ENCODE measurements around the gene THY1. TPM values are rescaled to one million over a fixed set of nuclear protein-coding genes. Genes with fewer than 3 reads are reported as not detected.

THY1 gene
- total RNA-seq, 1 donor from 2014 or later = 2.1 TPM

DNA sequence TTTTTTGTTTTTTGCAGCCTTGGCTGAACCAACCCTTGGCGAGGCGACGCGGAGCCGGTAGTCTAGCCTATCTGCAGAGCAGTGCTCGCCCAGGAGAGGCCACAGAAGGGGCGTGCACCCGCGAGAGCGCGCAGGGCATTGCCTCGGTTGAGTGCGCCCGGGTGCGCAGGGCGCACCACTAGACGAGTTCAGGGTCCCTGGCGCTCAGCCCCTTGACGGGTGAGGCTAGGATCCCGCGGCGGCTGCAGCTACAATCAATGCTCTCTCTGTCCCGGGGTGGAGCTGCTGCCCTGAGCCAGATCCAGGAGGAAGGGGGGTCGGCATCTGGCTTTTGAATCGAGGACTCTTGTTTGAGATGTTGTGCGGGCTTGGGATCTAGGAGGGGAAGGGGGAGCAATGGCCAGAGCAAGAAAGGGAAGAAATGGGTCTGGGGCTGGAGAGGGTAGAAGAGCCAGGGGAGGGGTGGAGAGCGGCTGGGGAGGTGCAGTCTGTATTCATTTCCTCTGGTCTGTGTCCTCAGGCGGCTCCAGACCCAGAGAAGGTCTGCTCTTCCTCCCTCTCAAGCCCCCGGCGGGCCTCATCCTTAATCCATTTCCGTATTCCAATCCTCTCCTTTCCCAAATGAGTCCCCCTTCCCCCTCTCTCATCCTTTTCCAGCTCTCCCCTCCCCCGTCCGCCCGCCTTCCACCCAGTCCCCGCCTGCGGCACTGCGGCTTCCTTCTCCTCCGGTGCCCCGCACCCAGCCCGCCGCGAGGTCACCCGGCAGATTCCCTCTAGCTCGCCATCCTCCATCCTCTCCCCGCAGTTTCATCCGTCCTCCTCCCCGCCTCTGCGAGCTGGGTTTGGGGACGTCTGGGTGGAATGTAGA lies 797 bp downstream of the THY1 start:
- Histone ChIP-seq H3K4me3 (ENCODE audit: low read depth, low read length) (no peak overlapping the region), H3K27me3 (ENCODE audit: control insufficient read depth, insufficient read depth, low read length) (peaks cover 26% of the 10 kb centered on the region), H3K36me3 (ENCODE audit: control insufficient read depth, insufficient read depth, low read length) (no peaks in the 10 kb centered on the region)
- FAIRE-seq (no peak), DNase-seq (ENCODE audit: low read depth) (no peak)
- TF ChIP-seq, protein P1, sequence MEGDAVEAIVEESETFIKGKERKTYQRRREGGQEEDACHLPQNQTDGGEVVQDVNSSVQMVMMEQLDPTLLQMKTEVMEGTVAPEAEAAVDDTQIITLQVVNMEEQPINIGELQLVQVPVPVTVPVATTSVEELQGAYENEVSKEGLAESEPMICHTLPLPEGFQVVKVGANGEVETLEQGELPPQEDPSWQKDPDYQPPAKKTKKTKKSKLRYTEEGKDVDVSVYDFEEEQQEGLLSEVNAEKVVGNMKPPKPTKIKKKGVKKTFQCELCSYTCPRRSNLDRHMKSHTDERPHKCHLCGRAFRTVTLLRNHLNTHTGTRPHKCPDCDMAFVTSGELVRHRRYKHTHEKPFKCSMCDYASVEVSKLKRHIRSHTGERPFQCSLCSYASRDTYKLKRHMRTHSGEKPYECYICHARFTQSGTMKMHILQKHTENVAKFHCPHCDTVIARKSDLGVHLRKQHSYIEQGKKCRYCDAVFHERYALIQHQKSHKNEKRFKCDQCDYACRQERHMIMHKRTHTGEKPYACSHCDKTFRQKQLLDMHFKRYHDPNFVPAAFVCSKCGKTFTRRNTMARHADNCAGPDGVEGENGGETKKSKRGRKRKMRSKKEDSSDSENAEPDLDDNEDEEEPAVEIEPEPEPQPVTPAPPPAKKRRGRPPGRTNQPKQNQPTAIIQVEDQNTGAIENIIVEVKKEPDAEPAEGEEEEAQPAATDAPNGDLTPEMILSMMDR (IDR thresholded peaks at IDR 0.05; ENCODE audit: insufficient read depth, low read length, severe bottlenecking) = no peak

DNA sequence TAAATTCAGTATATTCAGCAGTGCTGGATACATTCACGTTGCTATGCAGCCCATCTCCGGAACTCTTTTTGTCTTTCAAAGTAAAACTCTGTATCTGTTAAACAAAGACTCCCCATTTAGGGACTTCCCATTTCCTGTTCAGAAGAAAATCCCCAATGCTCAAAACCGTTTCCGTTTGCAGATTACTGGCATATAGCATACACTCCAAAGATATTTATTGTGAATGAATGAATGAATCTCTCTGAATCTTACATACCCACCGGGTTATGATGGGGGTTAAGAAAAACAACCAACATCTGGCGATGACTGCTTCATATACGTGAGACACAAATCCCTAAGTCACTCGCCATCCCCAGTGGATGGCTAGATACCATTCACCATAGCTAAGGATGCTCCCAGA lies 1.6 kb downstream of the THY1 start:
- Histone ChIP-seq H3K4me3 (ENCODE audit: low read depth, low read length) (no peak overlapping the region), H3K27me3 (ENCODE audit: control insufficient read depth, insufficient read depth, low read length) (peaks cover 26% of the 10 kb centered on the region), H3K36me3 (ENCODE audit: control insufficient read depth, insufficient read depth, low read length) (no peaks in the 10 kb centered on the region)
- DNase-seq (ENCODE audit: low read depth) (no peak), FAIRE-seq (peak; percentile 13)
- TF ChIP-seq, protein P1 (IDR thresholded peaks at IDR 0.05; ENCODE audit: insufficient read depth, low read length, severe bottlenecking) = no peak

DNA sequence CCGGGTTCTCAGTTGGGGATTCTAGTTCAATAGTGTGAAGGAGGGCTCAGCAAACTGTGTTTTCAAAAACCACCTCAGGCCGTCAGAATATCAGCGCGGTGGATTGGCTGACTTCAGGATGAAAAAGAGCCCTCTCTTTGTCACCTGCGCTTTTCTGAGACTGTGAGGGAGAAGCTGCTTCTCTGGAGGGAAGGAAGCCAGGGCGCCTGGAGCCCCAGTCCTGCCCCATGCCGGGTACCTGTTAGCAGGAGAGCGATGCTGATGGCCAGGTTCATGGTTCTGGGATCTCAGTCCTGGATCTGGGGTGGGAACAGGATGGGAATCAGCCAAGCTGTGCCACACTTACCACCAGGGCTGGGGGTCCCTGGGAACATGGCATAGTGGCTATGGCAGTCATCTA lies 2.3 kb downstream of the THY1 start:
- H3K27me3 ChIP-seq (ENCODE audit: control insufficient read depth, insufficient read depth, low read length) = peaks cover 26% of the 10 kb centered on the region
- no peak for FAIRE-seq

DNA sequence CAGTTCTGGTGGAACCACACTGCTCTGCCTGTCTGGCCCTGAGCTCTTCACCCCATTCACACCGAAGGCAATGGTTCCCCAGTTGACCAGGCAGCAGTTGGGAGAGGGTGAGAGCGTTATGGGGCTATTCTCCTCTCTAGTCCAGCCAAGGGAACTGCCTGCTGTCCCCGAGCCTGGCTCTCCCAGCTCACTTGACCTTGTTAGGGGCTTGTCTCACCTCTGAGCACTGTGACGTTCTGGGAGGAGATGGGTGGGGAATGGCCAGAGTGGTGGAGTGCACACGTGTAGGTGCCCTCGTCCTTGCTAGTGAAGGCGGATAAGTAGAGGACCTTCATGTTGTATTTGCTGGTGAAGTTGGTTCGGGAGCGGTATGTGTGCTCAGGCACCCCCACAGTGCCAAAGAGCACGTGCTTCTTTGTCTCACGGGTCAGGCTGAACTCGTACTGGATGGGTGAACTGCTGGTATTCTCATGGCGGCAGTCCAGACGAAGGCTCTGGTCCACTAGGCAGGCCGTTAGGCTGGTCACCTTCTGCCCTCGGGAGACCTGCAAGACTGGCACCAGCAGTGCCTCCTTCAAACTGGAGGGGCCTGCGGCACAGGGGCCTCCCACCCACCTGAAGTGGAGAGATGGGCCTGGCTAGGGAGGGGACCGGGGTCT lies 3.0 kb downstream of the THY1 start:
- Histone ChIP-seq H3K4me3 (ENCODE audit: low read depth, low read length) (no peak overlapping the region), H3K36me3 (ENCODE audit: control insufficient read depth, insufficient read depth, low read length) (no peaks in the 10 kb centered on the region), H3K27me3 (ENCODE audit: control insufficient read depth, insufficient read depth, low read length) (peaks cover 26% of the 10 kb centered on the region)
- TF ChIP-seq, protein P1 (IDR thresholded peaks at IDR 0.05; ENCODE audit: insufficient read depth, low read length, severe bottlenecking) = no peak
- FAIRE-seq = no peak
- no peak for DNase-seq (ENCODE audit: low read depth)

More for the DNA sequence above, 2.3 kb downstream of the THY1 start:
- Histone ChIP-seq H3K4me3 (ENCODE audit: low read depth, low read length) (no peak overlapping the region), H3K36me3 (ENCODE audit: control insufficient read depth, insufficient read depth, low read length) (no peaks in the 10 kb centered on the region)
- DNase-seq (ENCODE audit: low read depth) = no peak
- TF ChIP-seq, protein P1 (IDR thresholded peaks at IDR 0.05; ENCODE audit: insufficient read depth, low read length, severe bottlenecking) = no peak

DNA sequence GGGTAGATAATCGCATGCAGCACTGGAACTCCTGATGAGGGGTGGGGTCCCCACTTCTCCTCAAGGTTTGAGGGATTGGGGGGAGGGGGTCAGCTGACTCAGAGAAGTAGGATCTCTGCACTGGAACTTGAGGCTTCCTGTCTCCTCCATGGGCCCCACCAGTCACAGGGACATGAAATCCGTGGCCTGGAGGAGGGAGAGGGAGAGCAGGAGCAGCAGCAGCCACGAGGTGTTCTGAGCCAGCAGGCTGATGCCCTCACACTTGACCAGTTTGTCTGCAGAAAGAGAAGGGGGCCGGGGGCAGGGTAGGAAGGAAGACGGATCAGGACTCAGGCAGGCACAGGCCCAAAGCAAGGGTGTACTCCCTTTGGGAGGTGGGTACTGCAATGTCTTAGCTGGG lies 3.7 kb downstream of the THY1 start:
- FAIRE-seq (no peak), DNase-seq (ENCODE audit: low read depth) (no peak)
- H3K4me3 ChIP-seq (ENCODE audit: low read depth, low read length) = no peak overlapping the region

More for the DNA sequence above, 3.7 kb downstream of the THY1 start:
- TF ChIP-seq, protein P1 (IDR thresholded peaks at IDR 0.05; ENCODE audit: insufficient read depth, low read length, severe bottlenecking) = no peak
- H3K36me3 ChIP-seq (ENCODE audit: control insufficient read depth, insufficient read depth, low read length) = no peaks in the 10 kb centered on the region
- H3K27me3 ChIP-seq (ENCODE audit: control insufficient read depth, insufficient read depth, low read length) = peaks cover 26% of the 10 kb centered on the region

Measured in bronchial epithelial cell (primary cell).